IMR-90 (cell line): ENCODE measurements around the gene IRF5. TPM values are rescaled to one million over a fixed set of nuclear protein-coding genes. Genes with fewer than 3 reads are reported as not detected.

Experiments used
- ATAC-seq: fragments of 200-7000 bp; cut with Tn5 transposase; 2 replicates; pipeline ENCODE4 v1.9.1; 2020; ENCODE audit warnings: low read depth, mild to moderate bottlenecking, moderate library complexity
- BruUV-seq: library from RNA; stranded (reverse); fragments of 400-500 nt; replicated peaks from 2 replicates; lab custom pipeline; 2021; lab: Mats Ljungman, UMichigan
- CTCF ChIA-PET: fragments of 300-600 bp; formaldehyde crosslinking; extraction: SDS; loops from one replicate; lab custom pipeline; 2021; ENCODE audit warnings: antibody characterized with exemption; lab: Yijun Ruan, JAX
- POLR2A ChIA-PET: fragments of 300-600 bp; sonication (Branson Sonifier 250); formaldehyde crosslinking; loops from one replicate; lab custom pipeline; 2022; ENCODE audit warnings: antibody characterized with exemption; ENCODE audit not compliant: unreplicated experiment; lab: Charles Lee
- DNase-seq: peaks from one replicate; pipeline ENCODE4 v3.0.0; 2013
- H2AFZ ChIP-seq: replicated peaks from 2 replicates; pipeline ENCODE3; 2013; ENCODE audit warnings: low read length, mild to moderate bottlenecking; ENCODE audit not compliant: poor library complexity
- H2AK5ac ChIP-seq: 2 replicates; pipeline ENCODE4 v1.6.1; 2013; ENCODE audit warnings: low read depth, low read length, inconsistent platforms
- H2AK9ac ChIP-seq: replicated peaks from 2 replicates; pipeline ENCODE3; 2013; ENCODE audit warnings: mild to moderate bottlenecking, low read depth, low read length, moderate library complexity; ENCODE audit not compliant: poor library complexity
- H2BK120ac ChIP-seq: 2 replicates; pipeline ENCODE4 v1.6.1; 2013; ENCODE audit warnings: low read depth, low read length, inconsistent platforms
- H2BK15ac ChIP-seq: 3 replicates; pipeline ENCODE4 v1.6.1; 2013; ENCODE audit warnings: low read depth, low read length, inconsistent platforms
- H2BK20ac ChIP-seq: 2 replicates; pipeline ENCODE4 v1.6.1; 2013; ENCODE audit warnings: low read depth, mild to moderate bottlenecking, inconsistent platforms, low read length, moderate library complexity
- H2BK5ac ChIP-seq: 2 replicates; pipeline ENCODE4 v1.6.1; 2013; ENCODE audit warnings: mild to moderate bottlenecking, low read depth, low read length, inconsistent platforms; ENCODE audit not compliant: poor library complexity, severe bottlenecking
- H3K14ac ChIP-seq: replicated peaks from 2 replicates; pipeline ENCODE4 v1.6.1; 2013; ENCODE audit warnings: low read depth, low read length, inconsistent platforms
- H3K18ac ChIP-seq: 2 replicates; pipeline ENCODE4 v1.6.1; 2013; ENCODE audit warnings: low read depth, low read length, control low read depth
- H3K23ac ChIP-seq: 2 replicates; pipeline ENCODE4 v1.6.1; 2013; ENCODE audit warnings: low read depth, low read length, inconsistent platforms
- H3K27ac ChIP-seq: 2 replicates; pipeline ENCODE4 v1.5.1; 2013; ENCODE audit warnings: mild to moderate bottlenecking, control low read depth, low read length; ENCODE audit not compliant: insufficient read depth
- H3K27me3 ChIP-seq: 2 replicates; pipeline ENCODE4 v1.6.1; 2013; ENCODE audit warnings: low read length; ENCODE audit not compliant: control insufficient read depth, insufficient read depth
- H3K36me3 ChIP-seq: 2 replicates; pipeline ENCODE4 v1.6.1; 2013; ENCODE audit warnings: low read length, mixed read lengths; ENCODE audit not compliant: control insufficient read depth, insufficient read depth
- H3K4ac ChIP-seq: 2 replicates; pipeline ENCODE4 v1.6.1; 2013; ENCODE audit warnings: low read depth, low read length, inconsistent platforms
- H3K4me1 ChIP-seq: 2 replicates; pipeline ENCODE4 v1.6.1; 2013; ENCODE audit warnings: low read length, mixed read lengths; ENCODE audit not compliant: control insufficient read depth, insufficient read depth
- H3K4me2 ChIP-seq: 2 replicates; pipeline ENCODE4 v1.6.1; 2013; ENCODE audit warnings: low read depth, mild to moderate bottlenecking, control low read depth, low read length, moderate library complexity
- H3K4me3 ChIP-seq: 2 replicates; pipeline ENCODE4 v1.5.1; 2013; ENCODE audit warnings: low read depth, mild to moderate bottlenecking, control low read depth, low read length, moderate library complexity; ENCODE audit not compliant: insufficient read depth
- H3K56ac ChIP-seq: 2 replicates; pipeline ENCODE4 v1.6.1; 2013; ENCODE audit warnings: low read length, inconsistent platforms; ENCODE audit not compliant: insufficient read depth; ENCODE audit errors: extremely low read depth
- H3K79me1 ChIP-seq, 2 experiments: 2 replicates each; pipeline ENCODE4 v1.6.1; 2013; ENCODE audit warnings: low read length in 2 of 2, inconsistent platforms in 1 of 2, low read depth in 1 of 2
- H3K9ac ChIP-seq: 2 replicates; pipeline ENCODE4 v1.6.1; 2013; ENCODE audit warnings: low read depth, low read length, control low read depth
- H3K9me1 ChIP-seq: 2 replicates; pipeline ENCODE4 v1.6.1; 2013; ENCODE audit warnings: low read length, inconsistent platforms; ENCODE audit not compliant: insufficient read depth
- H3K9me3 ChIP-seq: 2 replicates; pipeline ENCODE4 v1.6.1; 2013; ENCODE audit warnings: low read length; ENCODE audit not compliant: control insufficient read depth, insufficient read depth
- H4K20me1 ChIP-seq: 2 replicates; pipeline ENCODE4 v1.6.1; 2013; ENCODE audit warnings: low read length, inconsistent platforms; ENCODE audit not compliant: insufficient read depth
- H4K5ac ChIP-seq: 2 replicates; pipeline ENCODE4 v1.6.1; 2013; ENCODE audit warnings: mild to moderate bottlenecking, low read depth, low read length, control low read depth
- H4K8ac ChIP-seq, 2 experiments: 2 replicates each; pipeline ENCODE4 v1.6.1; 2013; ENCODE audit warnings: low read depth in 2 of 2, low read length in 2 of 2, control low read depth in 1 of 2, inconsistent platforms in 1 of 2
- H4K91ac ChIP-seq: 2 replicates; pipeline ENCODE4 v1.6.1; 2013; ENCODE audit warnings: low read depth, low read length, inconsistent platforms; ENCODE audit not compliant: insufficient read depth
- RAD21 ChIP-seq: IDR thresholded peaks from 2 replicates; pipeline ENCODE4 v1.6.1; 2012; ENCODE audit warnings: low read length, improper control_type of control experiment
- WGBS, 2 experiments: methylation state at CpG; one replicate each; pipeline versions ENCODE4 v1.1.5 to v1.1.7; 2013; ENCODE audit warnings: missing lambda C conversion rate in 2 of 2; ENCODE audit not compliant: insufficient read length in 1 of 2; ENCODE audit errors: extremely low coverage in 2 of 2; 5-methylcytosine and 5-hydroxymethylcytosine counted together
- dilution Hi-C: fragments of 300-500 bp; cut with HindIII; formaldehyde crosslinking; loops from one replicate; pipeline ENCODE4 v1.14.3; 2018; ENCODE audit warnings: low sequenced_read_pairs; ENCODE audit not compliant: unreplicated experiment
- in situ Hi-C: fragments of 300-500 bp; cut with MboI; formaldehyde crosslinking; loops from 3 replicates; pipeline ENCODE4 v1.14.3; 2019; ENCODE audit warnings: low sequenced_read_pairs, inconsistent platforms, mixed read lengths
- intact Hi-C: fragments of 100-400 bp; cut with micrococcal nuclease; formaldehyde crosslinking; loops from 2 replicates; pipeline ENCODE4 v1.10.0; 2022
- polyA plus RNA-seq, 3 experiments: library from polyadenylated mRNA; depleted of rRNA; stranded (reverse); fragments of >200 nt; gene quantifications; 2 replicates each; pipeline ENCODE4 v1.2.3, GENCODE V29; 2012; ENCODE audit warnings: low replicate concordance in 1 of 3
- total RNA-seq: library from RNA; depleted of rRNA; stranded (reverse); fragments of >200 nt; gene quantifications from 2 replicates; pipeline ENCODE4 v1.2.3, GENCODE V29; 2012

Gene IRF5
- total and polyA plus RNA-seq, 2 of the 4 experiments (the other 2 are of a cell fraction) = 0.14 to 0.18 TPM

DNA sequence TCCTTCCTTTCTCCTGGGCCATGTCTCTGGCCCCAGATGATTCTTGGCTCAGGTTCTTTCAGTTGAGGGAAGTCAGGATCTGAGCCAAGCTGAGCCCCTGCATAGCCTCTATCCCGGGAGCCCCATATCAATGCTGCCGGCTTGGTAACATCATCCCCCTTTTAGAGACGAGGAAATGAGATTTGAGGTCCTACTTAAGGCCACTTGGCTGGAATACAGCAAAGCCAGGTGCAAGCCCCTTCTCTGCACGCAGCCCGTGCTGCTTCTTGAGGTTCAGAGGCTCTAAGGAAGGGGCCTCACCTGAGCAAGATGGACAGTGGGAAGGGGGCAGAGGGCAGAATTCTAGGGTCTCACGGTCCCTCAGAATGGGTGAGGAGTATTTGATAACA is 2.4 kb upstream of the IRF5 start:
- H3K4me2 ChIP-seq = no peak overlapping the region
- BruUV-seq = no TSS peak
- WGBS, 2 experiments = no CpG with 5 or more reads among the region's 6 CpGs
- H3K9ac ChIP-seq = no peak overlapping the region
- ChIA-PET CTCF (no interaction called here), POLR2A (no interaction called here)
- H3K14ac ChIP-seq = no peak overlapping the region
- no peak for TF ChIP-seq RAD21
- no peak overlapping the region for H3K4ac ChIP-seq
- H3K9me3 ChIP-seq = no peaks in the 10 kb centered on the region
- H2AFZ ChIP-seq = no peak overlapping the region
- H3K4me3 ChIP-seq = no peak overlapping the region
- H4K91ac ChIP-seq = no peak overlapping the region
- ATAC-seq = no peak
- H4K8ac ChIP-seq = no peak overlapping the region
- H2BK20ac ChIP-seq = no peak overlapping the region
- no peak overlapping the region for H4K5ac ChIP-seq
- no peak overlapping the region for H2BK5ac ChIP-seq
- no peak overlapping the region for H3K27ac ChIP-seq
- H3K27me3 ChIP-seq = peaks cover 87% of the 10 kb centered on the region
- no peak for DNase-seq
- no peak overlapping the region for H3K18ac ChIP-seq
- no peak overlapping the region for H2AK9ac ChIP-seq
- H3K36me3 ChIP-seq = no peaks in the 10 kb centered on the region
- intact Hi-C loops = no loop called here
- H4K20me1 ChIP-seq = no peaks in the 10 kb centered on the region; the same call in 1 of the 2 replicates
- H3K4me1 ChIP-seq = no peaks in the 10 kb centered on the region; the same call in 1 of the 2 replicates
- no peak overlapping the region for H2BK15ac ChIP-seq
- no peak overlapping the region for H2AK5ac ChIP-seq
- no peaks in the 10 kb centered on the region for H3K9me1 ChIP-seq
- in situ Hi-C loops = no loop called here
- no peak overlapping the region for H2BK120ac ChIP-seq
- dilution Hi-C loops = no loop called here
- no peaks in the 10 kb centered on the region for H3K79me1 ChIP-seq
- H3K23ac ChIP-seq = no peak overlapping the region
- H3K56ac ChIP-seq = no peak overlapping the region
